GM18526 (cell line): ENCODE measurements around the gene SLC30A9.

Experiments used
- POLR2A ChIP-seq: IDR thresholded peaks from 3 replicates; pipeline ENCODE4 v1.6.1; 2011; ENCODE audit not compliant: insufficient read length; ENCODE audit errors: extremely low read depth

SLC30A9 gene

GRCh38 chr4:41989994-41990364, 351 bp upstream of the SLC30A9 start:
- TF ChIP-seq POLR2A: no peak

GRCh38 chr4:41991916-41992767, 1.8 kb downstream of the SLC30A9 start:
- TF ChIP-seq POLR2A: no peak

GRCh38 chr4:41992967-41993857, 2.9 kb downstream of the SLC30A9 start:
- TF ChIP-seq POLR2A: no peak

- no peak for TF ChIP-seq POLR2A
These were observed 4.2 kb downstream of the SLC30A9 start for GRCh38 chr4:41994461-41994985.

- no peak for TF ChIP-seq POLR2A
These were observed 7.7 kb downstream of the SLC30A9 start for GRCh38 chr4:41998019-41998418.

- no peak for TF ChIP-seq POLR2A
These were observed 9.0 kb downstream of the SLC30A9 start for GRCh38 chr4:41999321-41999720.

- no peak for TF ChIP-seq POLR2A
These were observed 17.9 kb downstream of the SLC30A9 start for GRCh38 chr4:42008011-42008786.

GRCh38 chr4:42015438-42015837, 25.1 kb downstream of the SLC30A9 start:
- no peak for TF ChIP-seq POLR2A

- TF ChIP-seq POLR2A: no peak
These were observed 28.1 kb downstream of the SLC30A9 start for GRCh38 chr4:42018451-42018850.

GRCh38 chr4:42048394-42048793, 58.1 kb downstream of the SLC30A9 start:
- TF ChIP-seq POLR2A: no peak

GRCh38 chr4:42050516-42051249, 60.4 kb downstream of the SLC30A9 start:
- no peak for TF ChIP-seq POLR2A

- TF ChIP-seq POLR2A: no peak
These were observed 76.1 kb downstream of the SLC30A9 start for GRCh38 chr4:42066402-42066801.

- TF ChIP-seq POLR2A: no peak
These were observed 76.9 kb downstream of the SLC30A9 start for GRCh38 chr4:42067264-42067663.

GRCh38 chr4:42070463-42070862, 80.1 kb downstream of the SLC30A9 start:
- TF ChIP-seq POLR2A: no peak

GRCh38 chr4:42074294-42074693, 84.0 kb downstream of the SLC30A9 start:
- TF ChIP-seq POLR2A: no peak
